ENCODE data around the gene BMP6.

DNA sequence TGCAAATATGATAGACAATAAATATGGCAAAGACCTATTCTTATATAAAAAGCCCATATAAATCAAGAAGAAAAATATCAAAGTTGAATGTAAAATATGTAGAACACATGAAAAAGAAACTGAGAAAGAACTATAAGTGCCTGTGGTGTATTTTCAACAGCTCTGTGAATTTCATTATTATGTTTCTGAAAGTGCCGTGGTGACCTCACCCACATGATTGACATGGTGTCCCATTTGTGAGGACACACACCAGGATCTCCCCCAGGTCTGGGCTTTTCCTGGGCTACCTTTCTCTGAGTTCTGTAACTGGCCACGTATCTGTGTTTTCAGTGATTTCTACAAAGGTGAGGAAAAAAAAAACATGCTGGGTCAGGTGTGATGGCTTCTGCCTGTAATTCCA lies 86.7 kb downstream of the BMP6 start:
- no peak for TF ChIP-seq POLR2A (IDR thresholded peaks at IDR 0.05; ENCODE audit: low read depth, low read length)
- no peak for TF ChIP-seq CEBPB (IDR thresholded peaks at IDR 0.05; ENCODE audit: low read depth, low read length)
- TF ChIP-seq, protein P1, sequence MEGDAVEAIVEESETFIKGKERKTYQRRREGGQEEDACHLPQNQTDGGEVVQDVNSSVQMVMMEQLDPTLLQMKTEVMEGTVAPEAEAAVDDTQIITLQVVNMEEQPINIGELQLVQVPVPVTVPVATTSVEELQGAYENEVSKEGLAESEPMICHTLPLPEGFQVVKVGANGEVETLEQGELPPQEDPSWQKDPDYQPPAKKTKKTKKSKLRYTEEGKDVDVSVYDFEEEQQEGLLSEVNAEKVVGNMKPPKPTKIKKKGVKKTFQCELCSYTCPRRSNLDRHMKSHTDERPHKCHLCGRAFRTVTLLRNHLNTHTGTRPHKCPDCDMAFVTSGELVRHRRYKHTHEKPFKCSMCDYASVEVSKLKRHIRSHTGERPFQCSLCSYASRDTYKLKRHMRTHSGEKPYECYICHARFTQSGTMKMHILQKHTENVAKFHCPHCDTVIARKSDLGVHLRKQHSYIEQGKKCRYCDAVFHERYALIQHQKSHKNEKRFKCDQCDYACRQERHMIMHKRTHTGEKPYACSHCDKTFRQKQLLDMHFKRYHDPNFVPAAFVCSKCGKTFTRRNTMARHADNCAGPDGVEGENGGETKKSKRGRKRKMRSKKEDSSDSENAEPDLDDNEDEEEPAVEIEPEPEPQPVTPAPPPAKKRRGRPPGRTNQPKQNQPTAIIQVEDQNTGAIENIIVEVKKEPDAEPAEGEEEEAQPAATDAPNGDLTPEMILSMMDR (conservative IDR thresholded peaks at IDR 0.05; ENCODE audit: low read depth, low read length): no peak
- TF ChIP-seq RFX5 (IDR thresholded peaks at IDR 0.05; ENCODE audit: low read depth, low read length): no peak
- no peak for TF ChIP-seq RAD21 (IDR thresholded peaks at IDR 0.05; ENCODE audit: low read length)
